Neutrophil (primary cell): ENCODE results near the gene PUSL1.

Experiments
- H3K27ac ChIP-seq: fragments of 200-600 bp; sonication (generic); 2 replicates; pipeline ENCODE4 v1.5.1; 2016; ENCODE audit warnings: mild to moderate bottlenecking, moderate library complexity
- H3K27me3 ChIP-seq: fragments of 200-600 bp; sonication (generic); 2 replicates; pipeline ENCODE4 v1.6.0; 2016; ENCODE audit warnings: mild to moderate bottlenecking
- H3K36me3 ChIP-seq: fragments of 200-600 bp; sonication (generic); 2 replicates; pipeline ENCODE4 v1.5.1; 2017
- H3K4me1 ChIP-seq, 2 experiments: fragments of 200-600 bp in 1 of 2; sonication (generic) in 1 of 2; 1 replicate in 1 of 2; 2 replicates in 1 of 2; pipeline versions ENCODE4 v1.5.1 to v1.6.1; 2013 to 2016; ENCODE audit warnings: low read depth in 1 of 2, low read length in 1 of 2, mild to moderate bottlenecking in 1 of 2, moderate library complexity in 1 of 2; ENCODE audit not compliant: control insufficient read depth in 1 of 2, insufficient read depth in 1 of 2
- H3K4me3 ChIP-seq, 2 experiments: fragments of 200-600 bp in 1 of 2; sonication (generic) in 1 of 2; 1 replicate in 1 of 2; 2 replicates in 1 of 2; pipeline ENCODE4 v1.5.1; 2013 to 2016; ENCODE audit warnings: low read depth in 1 of 2, low read length in 1 of 2, mild to moderate bottlenecking in 1 of 2, moderate library complexity in 1 of 2
- H3K9me3 ChIP-seq: fragments of 200-600 bp; sonication (generic); 2 replicates; pipeline ENCODE4 v1.5.1; 2016
- TF ChIP-seq, protein P1 (sequence below): fragments of 200-600 bp; sonication (generic); IDR thresholded peaks from 2 replicates; pipeline ENCODE4 v1.5.1; 2016; ENCODE audit warnings: antibody characterized with exemption

The PUSL1 gene

GRCh38 chr1:1332031-1332755, 23.8 kb downstream of the PUSL1 start:
- TF ChIP-seq, protein P1, sequence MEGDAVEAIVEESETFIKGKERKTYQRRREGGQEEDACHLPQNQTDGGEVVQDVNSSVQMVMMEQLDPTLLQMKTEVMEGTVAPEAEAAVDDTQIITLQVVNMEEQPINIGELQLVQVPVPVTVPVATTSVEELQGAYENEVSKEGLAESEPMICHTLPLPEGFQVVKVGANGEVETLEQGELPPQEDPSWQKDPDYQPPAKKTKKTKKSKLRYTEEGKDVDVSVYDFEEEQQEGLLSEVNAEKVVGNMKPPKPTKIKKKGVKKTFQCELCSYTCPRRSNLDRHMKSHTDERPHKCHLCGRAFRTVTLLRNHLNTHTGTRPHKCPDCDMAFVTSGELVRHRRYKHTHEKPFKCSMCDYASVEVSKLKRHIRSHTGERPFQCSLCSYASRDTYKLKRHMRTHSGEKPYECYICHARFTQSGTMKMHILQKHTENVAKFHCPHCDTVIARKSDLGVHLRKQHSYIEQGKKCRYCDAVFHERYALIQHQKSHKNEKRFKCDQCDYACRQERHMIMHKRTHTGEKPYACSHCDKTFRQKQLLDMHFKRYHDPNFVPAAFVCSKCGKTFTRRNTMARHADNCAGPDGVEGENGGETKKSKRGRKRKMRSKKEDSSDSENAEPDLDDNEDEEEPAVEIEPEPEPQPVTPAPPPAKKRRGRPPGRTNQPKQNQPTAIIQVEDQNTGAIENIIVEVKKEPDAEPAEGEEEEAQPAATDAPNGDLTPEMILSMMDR = no peak
- Histone ChIP-seq H3K4me3 (no peak overlapping the region), H3K9me3 (no peaks in the 10 kb centered on the region), H3K27ac (no peak overlapping the region), H3K4me1 (peaks cover 0 to 4% of the 10 kb centered on the region in 2 experiments), H3K36me3 (peaks cover 20% of the 10 kb centered on the region), H3K27me3 (no peaks in the 10 kb centered on the region)

DNA sequence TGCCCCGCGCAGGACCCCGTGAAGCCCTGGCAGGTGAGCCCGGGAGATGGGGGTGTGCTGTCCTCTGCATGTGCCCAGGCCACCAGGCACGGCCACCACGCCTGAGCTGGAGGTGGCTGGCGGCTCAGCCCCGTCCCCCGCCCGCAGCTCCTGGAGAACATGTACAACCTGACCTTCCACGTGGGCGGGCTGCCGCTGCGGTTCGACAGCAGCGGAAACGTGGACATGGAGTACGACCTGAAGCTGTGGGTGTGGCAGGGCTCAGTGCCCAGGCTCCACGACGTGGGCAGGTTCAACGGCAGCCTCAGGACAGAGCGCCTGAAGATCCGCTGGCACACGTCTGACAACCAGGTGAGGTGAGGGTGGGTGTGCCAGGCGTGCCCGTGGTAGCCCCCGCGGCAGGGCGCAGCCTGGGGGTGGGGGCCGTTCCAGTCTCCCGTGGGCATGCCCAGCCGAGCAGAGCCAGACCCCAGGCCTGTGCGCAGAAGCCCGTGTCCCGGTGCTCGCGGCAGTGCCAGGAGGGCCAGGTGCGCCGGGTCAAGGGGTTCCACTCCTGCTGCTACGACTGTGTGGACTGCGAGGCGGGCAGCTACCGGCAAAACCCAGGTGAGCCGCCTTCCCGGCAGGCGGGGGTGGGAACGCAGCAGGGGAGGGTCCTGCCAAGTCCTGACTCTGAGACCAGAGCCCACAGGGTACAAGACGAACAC, 24.5 kb downstream of the PUSL1 start:
- H3K4me1 ChIP-seq = peaks cover 0 to 4% of the 10 kb centered on the region in 2 experiments
- H3K9me3 ChIP-seq = no peaks in the 10 kb centered on the region
- peaks cover 15% of the 10 kb centered on the region for H3K36me3 ChIP-seq
- no peak overlapping the region for H3K4me3 ChIP-seq
- no peaks in the 10 kb centered on the region for H3K27me3 ChIP-seq
- TF ChIP-seq, protein P1 = no peak
- no peak overlapping the region for H3K27ac ChIP-seq

- no peaks in the 10 kb centered on the region for H3K9me3 ChIP-seq
- TF ChIP-seq, protein P1 = no peak
- H3K4me3 ChIP-seq = no peak overlapping the region
- no peak overlapping the region for H3K27ac ChIP-seq
- H3K27me3 ChIP-seq = no peaks in the 10 kb centered on the region
- peaks cover 13% of the 10 kb centered on the region for H3K36me3 ChIP-seq
- peaks cover 0 to 4% of the 10 kb centered on the region in 2 experiments for H3K4me1 ChIP-seq
Measured at GRCh38 chr1:1333551-1334241, 25.3 kb downstream of the PUSL1 start.

DNA sequence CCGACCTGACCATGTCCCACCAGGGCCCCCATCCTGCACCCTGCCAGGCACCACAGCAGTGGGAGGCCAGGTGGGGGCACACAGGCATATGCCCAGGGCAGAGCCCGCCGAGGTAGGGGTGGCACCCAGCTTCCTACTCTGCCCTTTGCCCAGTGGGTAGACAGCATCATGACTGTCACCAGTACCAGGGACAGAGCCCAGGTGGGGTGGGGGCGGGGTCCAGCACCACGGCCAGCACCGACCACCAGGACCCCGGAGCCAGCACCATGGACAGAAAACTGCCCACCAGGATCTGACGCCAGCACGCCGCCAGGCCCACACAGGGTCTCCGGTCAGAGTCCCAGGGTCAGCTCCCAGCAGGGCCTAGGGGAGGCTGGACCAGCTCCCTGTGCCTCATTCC, 26.4 kb downstream of the PUSL1 start:
- TF ChIP-seq, protein P1 = no peak
- no peak overlapping the region for H3K4me3 ChIP-seq
- no peaks in the 10 kb centered on the region for H3K27me3 ChIP-seq
- no peaks in the 10 kb centered on the region for H3K9me3 ChIP-seq
- H3K36me3 ChIP-seq = peaks cover 18% of the 10 kb centered on the region
- peaks cover 0 to 4% of the 10 kb centered on the region in 2 experiments for H3K4me1 ChIP-seq
- H3K27ac ChIP-seq = no peak overlapping the region

- no peak overlapping the region for H3K4me3 ChIP-seq
- H3K27ac ChIP-seq = no peak overlapping the region
- peaks cover 23% of the 10 kb centered on the region for H3K36me3 ChIP-seq
Measured at GRCh38 chr1:1335283-1335682, 26.9 kb downstream of the PUSL1 start.

More at GRCh38 chr1:1335283-1335682, 26.9 kb downstream of the PUSL1 start:
- no peaks in the 10 kb centered on the region for H3K9me3 ChIP-seq
- TF ChIP-seq, protein P1 = no peak
- peaks cover 0 to 4% of the 10 kb centered on the region in 2 experiments for H3K4me1 ChIP-seq
- H3K27me3 ChIP-seq = no peaks in the 10 kb centered on the region
